ENCODE measurements around the gene PSME2. TPM values are rescaled to one million over a fixed set of nuclear protein-coding genes. Genes with fewer than 3 reads are reported as not detected.

The PSME2 gene
- total and polyA plus RNA-seq, 2 of the 13 experiments (the other 11 are each of a cell fraction or from before 2014, with no cell fraction given): 332 to 716 TPM

DNA sequence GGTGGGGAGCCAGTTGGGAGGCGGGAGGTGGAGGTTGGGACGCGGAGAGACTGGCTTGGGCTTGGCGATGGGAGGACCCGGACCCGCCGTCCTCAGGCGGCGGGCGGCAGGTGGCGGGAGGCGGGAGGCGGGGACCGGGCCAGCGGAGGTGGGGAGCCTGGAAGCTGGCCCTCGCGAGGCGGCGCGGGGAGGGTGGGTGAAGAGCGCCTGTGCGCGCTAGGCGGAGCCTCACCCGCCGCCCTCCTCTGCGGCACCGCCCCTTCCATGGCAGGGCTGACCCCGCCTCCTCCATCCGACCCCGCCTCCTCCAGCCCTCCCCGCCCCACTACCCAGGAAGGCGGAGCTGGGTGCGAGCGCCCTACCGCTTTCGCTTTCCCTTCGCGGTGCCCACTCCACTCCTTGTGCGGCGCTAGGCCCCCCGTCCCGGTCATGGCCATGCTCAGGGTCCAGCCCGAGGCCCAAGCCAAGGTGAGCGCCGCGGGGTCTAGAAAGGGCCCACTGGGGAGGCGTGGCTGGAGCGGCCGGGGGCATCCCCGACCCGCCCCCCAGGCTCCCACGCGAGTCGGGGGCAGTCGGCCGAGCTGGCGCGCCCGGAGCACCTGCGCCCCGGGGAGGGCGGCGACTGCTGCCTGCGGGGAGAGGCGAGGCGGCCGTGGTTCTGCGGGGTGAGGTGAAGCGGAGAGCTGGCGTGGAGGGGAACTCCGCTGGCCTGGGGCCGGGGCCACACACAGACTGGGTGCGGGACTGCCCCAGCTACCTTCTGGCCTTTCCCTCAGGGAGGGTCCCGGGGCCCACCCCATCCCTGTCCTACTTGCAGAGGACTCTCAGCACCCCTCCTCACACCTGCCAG, 10.4 kb downstream of the PSME2 start, which contains the start of gene PSME1 (continued):
- TF ChIP-seq ZNF530 (CRISPR knock-in tag; IDR thresholded peaks at IDR 0.05; ENCODE audit: low read depth): no peak
- no peak for TF ChIP-seq RBM22 (optimal IDR thresholded peaks at IDR 0.05; ENCODE audit: low read length)
- peak; percentile 97 for TF ChIP-seq ZNF451 (CRISPR knock-in tag; IDR thresholded peaks at IDR 0.05)
- no peak for TF ChIP-seq PHF20 (CRISPR knock-in tag; IDR thresholded peaks at IDR 0.05)
- TF ChIP-seq SOX13 (IDR thresholded peaks at IDR 0.05): 0 out of 2 replicates have a peak, but pooled peaks have one; percentile 32
- TF ChIP-seq SOX13 (CRISPR knock-in tag; conservative IDR thresholded peaks at IDR 0.05 in 1 of 2, IDR thresholded peaks at IDR 0.05 in 1 of 2): peak in 1 of 2 experiments; percentile 63; a peak in 1 of 4 replicates
- peak; percentile 100 for TF ChIP-seq IRF1 (CRISPR knock-in tag; IDR thresholded peaks at IDR 0.05; ENCODE audit: low read depth)
- TF ChIP-seq ZFP37 (CRISPR knock-in tag; IDR thresholded peaks at IDR 0.05; ENCODE audit: borderline replicate concordance): peak; percentile 95; the same call in 1 of the 2 replicates
- no peak for TF ChIP-seq ZNF432 (CRISPR knock-in tag; IDR thresholded peaks at IDR 0.05; ENCODE audit: borderline replicate concordance)
- TF ChIP-seq LCORL (IDR thresholded peaks at IDR 0.05): no peak
- no peak for TF ChIP-seq LCORL (CRISPR knock-in tag; IDR thresholded peaks at IDR 0.05)
- TF ChIP-seq HNRNPUL1 (IDR thresholded peaks at IDR 0.05; ENCODE audit: low read depth, low read length): peak; percentile 57; the same call in 1 of the 2 replicates
- TF ChIP-seq MEIS1 (CRISPR knock-in tag; IDR thresholded peaks at IDR 0.05; ENCODE audit: borderline replicate concordance): peak; percentile 46
- no peak for TF ChIP-seq ARID4A (CRISPR knock-in tag; IDR thresholded peaks at IDR 0.05; ENCODE audit: borderline replicate concordance)
- TF ChIP-seq, protein P1, sequence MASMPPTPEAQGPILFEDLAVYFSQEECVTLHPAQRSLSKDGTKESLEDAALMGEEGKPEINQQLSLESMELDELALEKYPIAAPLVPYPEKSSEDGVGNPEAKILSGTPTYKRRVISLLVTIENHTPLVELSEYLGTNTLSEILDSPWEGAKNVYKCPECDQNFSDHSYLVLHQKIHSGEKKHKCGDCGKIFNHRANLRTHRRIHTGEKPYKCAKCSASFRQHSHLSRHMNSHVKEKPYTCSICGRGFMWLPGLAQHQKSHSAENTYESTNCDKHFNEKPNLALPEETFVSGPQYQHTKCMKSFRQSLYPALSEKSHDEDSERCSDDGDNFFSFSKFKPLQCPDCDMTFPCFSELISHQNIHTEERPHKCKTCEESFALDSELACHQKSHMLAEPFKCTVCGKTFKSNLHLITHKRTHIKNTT (CRISPR knock-in tag; IDR thresholded peaks at IDR 0.05): no peak; the same call in 1 of the 2 replicates
- 0 out of 2 replicates have a peak, but pooled peaks have one; percentile 48 for TF ChIP-seq ZNF513 (CRISPR knock-in tag; conservative IDR thresholded peaks at IDR 0.05)
- TF ChIP-seq MIER3 (CRISPR knock-in tag; IDR thresholded peaks at IDR 0.05; ENCODE audit: borderline replicate concordance): no peak; the same call in 1 of the 2 replicates
- TF ChIP-seq, protein P2, sequence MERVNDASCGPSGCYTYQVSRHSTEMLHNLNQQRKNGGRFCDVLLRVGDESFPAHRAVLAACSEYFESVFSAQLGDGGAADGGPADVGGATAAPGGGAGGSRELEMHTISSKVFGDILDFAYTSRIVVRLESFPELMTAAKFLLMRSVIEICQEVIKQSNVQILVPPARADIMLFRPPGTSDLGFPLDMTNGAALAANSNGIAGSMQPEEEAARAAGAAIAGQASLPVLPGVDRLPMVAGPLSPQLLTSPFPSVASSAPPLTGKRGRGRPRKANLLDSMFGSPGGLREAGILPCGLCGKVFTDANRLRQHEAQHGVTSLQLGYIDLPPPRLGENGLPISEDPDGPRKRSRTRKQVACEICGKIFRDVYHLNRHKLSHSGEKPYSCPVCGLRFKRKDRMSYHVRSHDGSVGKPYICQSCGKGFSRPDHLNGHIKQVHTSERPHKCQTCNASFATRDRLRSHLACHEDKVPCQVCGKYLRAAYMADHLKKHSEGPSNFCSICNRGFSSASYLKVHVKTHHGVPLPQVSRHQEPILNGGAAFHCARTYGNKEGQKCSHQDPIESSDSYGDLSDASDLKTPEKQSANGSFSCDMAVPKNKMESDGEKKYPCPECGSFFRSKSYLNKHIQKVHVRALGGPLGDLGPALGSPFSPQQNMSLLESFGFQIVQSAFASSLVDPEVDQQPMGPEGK (CRISPR knock-in tag; IDR thresholded peaks at IDR 0.05): peak; percentile 98
